Ureter (tissue), 1 donor: Measurements from ENCODE around the gene HELZ2. TPM values are rescaled to one million over a fixed set of nuclear protein-coding genes. Genes with fewer than 3 reads are reported as not detected.

ENCODE experiments used
- DNase-seq: peaks from one replicate; pipeline ENCODE4 v3.0.0-alpha.2; 2020; ENCODE audit warnings: low spot score
- total RNA-seq: library from RNA; stranded (reverse); gene quantifications from one replicate; pipeline ENCODE4 v1.2.4, GENCODE V29; 2023
- donor health status: DM: yes; HTN: yes; CAD: no.

Gene HELZ2
- total RNA-seq, 1 donor from 2014 or later: 35.6 TPM

- peak; percentile 95 for DNase-seq
These were observed 36.4 kb downstream of the HELZ2 start for GRCh38 chr20:63537525-63538203.

GRCh38 chr20:63536997-63537524 is 37.0 kb downstream of the HELZ2 start, which contains the start of gene PTK6:
Gene PTK6, minus strand, starts transcription at chr20:63537376. Its CDS starts 62 bp downstream, at chr20:63537314.
- peak; percentile 83 for DNase-seq

GRCh38 chr20:63536241-63536977 is 37.6 kb downstream of the HELZ2 start:
- no peak for DNase-seq

- no peak for DNase-seq
These were observed 39.0 kb downstream of the HELZ2 start for GRCh38 chr20:63534831-63535651.

GRCh38 chr20:63534427-63534830 is 39.6 kb downstream of the HELZ2 start:
- no peak for DNase-seq

- DNase-seq: peak; percentile 90
These were observed 40.1 kb downstream of the HELZ2 start for GRCh38 chr20:63533871-63534393.

GRCh38 chr20:63533388-63533787 is 40.7 kb downstream of the HELZ2 start:
- no peak for DNase-seq

- no peak for DNase-seq
These were observed 41.5 kb downstream of the HELZ2 start for GRCh38 chr20:63532449-63532971.

GRCh38 chr20:63531686-63532448 is 42.2 kb downstream of the HELZ2 start:
- no peak for DNase-seq

- no peak for DNase-seq
These were observed 43.3 kb downstream of the HELZ2 start for GRCh38 chr20:63530788-63531160.

- DNase-seq: no peak
These were observed 43.9 kb downstream of the HELZ2 start for GRCh38 chr20:63529861-63530787.

- DNase-seq: no peak
These were observed 44.7 kb downstream of the HELZ2 start for GRCh38 chr20:63529180-63529860.

- no peak for DNase-seq
These were observed 46.9 kb downstream of the HELZ2 start for GRCh38 chr20:63527184-63527583.

GRCh38 chr20:63525971-63526370 is 48.1 kb downstream of the HELZ2 start:
- no peak for DNase-seq

- no peak for DNase-seq
These were observed 48.9 kb downstream of the HELZ2 start for GRCh38 chr20:63525185-63525584.
